ENCODE measurements around the gene ZNF787.
A peak's percentile ranks its signal among the peaks of the same experiment; 100 is the strongest.
"Not testable (repeated sequence)": the region's sequence is repeated elsewhere in the genome, so short reads cannot be mapped to it uniquely, and the experiment has no call there.

Gene ZNF787

GRCh38 chr19:56150358-56150757 lies 29.3 kb upstream of the ZNF787 start:
- FAIRE-seq, result no peak
- TF ChIP-seq POLR2A (IDR thresholded peaks at IDR 0.05; ENCODE audit: low read depth, low read length), result no peak
- no peak for DNase-seq (ENCODE audit: insufficient read length, low spot score)

- DNase-seq (ENCODE audit: insufficient read length, low spot score) (no peak), FAIRE-seq (no peak)
- TF ChIP-seq POLR2A (IDR thresholded peaks at IDR 0.05; ENCODE audit: low read depth, low read length), result no peak
These were observed 28.6 kb upstream of the ZNF787 start for GRCh38 chr19:56149656-56150038.

GRCh38 chr19:56148955-56149655 lies 28.0 kb upstream of the ZNF787 start:
- DNase-seq (ENCODE audit: insufficient read length, low spot score); FAIRE-seq: not testable (repeated sequence)

- no peak for FAIRE-seq
- no peak for DNase-seq (ENCODE audit: insufficient read length, low spot score)
These were observed 27.0 kb upstream of the ZNF787 start for GRCh38 chr19:56148096-56148495.

DNA sequence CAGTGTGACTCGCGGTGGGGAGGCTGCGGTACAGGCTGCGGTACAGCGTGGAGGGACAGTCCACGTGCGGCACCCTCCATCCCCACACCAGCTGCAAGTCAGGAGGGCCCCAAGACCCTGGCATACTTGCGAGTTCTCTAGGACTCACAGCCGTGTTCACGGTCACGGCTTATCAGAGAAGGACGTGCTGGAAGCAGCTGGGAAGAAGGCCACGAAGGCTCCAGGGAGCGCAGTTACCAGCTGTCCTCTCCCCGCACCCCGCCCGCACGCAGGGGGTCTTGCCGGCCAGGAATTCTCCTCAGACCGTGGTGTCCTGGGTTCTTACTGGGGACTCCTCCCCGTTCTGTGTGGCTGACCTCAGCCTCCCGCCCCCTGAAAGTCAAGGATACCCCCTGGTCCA lies 26.2 kb upstream of the ZNF787 start:
- no peak for FAIRE-seq
- no peak for DNase-seq (ENCODE audit: insufficient read length, low spot score)
- no peak for TF ChIP-seq POLR2A (IDR thresholded peaks at IDR 0.05; ENCODE audit: low read depth, low read length)

More at GRCh38 chr19:56148096-56148495, 27.0 kb upstream of the ZNF787 start:
- TF ChIP-seq POLR2A (IDR thresholded peaks at IDR 0.05; ENCODE audit: low read depth, low read length), result no peak

DNA sequence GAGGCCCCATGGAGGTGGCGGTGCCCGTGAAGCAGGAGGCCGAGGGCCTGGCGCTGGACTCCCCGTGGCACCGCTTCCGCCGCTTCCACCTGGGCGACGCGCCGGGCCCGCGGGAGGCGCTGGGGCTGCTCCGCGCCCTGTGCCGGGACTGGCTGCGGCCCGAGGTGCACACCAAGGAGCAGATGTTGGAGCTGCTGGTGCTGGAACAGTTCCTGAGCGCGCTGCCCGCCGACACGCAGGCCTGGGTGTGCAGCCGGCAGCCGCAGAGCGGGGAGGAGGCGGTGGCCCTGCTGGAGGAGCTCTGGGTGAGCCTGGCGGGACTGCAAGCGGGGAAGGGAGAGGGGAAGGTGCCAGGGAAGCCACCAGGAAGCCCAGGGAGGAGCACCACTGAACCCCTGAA lies 25.8 kb upstream of the ZNF787 start:
- FAIRE-seq (no peak), DNase-seq (ENCODE audit: insufficient read length, low spot score) (no peak)
- no peak for TF ChIP-seq POLR2A (IDR thresholded peaks at IDR 0.05; ENCODE audit: low read depth, low read length)

DNA sequence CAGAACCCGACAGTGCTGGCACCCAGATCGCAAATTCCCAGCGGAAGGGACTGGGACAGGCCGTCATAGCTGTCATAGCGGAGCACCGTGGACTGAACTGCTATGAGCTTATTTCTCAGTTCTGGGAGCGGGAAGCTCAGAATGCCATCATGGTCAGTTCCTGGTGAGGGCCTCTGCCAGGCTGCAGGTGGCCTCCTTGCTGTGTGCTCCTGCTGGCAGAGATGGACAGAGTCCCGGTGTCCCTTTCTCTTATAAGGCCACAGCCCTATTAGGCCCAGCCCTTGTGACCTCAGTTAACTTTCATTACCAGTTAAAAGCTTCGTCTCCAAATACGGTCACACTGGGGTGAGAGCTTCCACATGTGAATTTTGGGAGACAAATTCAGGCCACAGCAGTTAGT lies 24.6 kb upstream of the ZNF787 start:
- TF ChIP-seq POLR2A (IDR thresholded peaks at IDR 0.05; ENCODE audit: low read depth, low read length), result no peak
- no peak for DNase-seq (ENCODE audit: insufficient read length, low spot score)
- FAIRE-seq, result no peak

DNA sequence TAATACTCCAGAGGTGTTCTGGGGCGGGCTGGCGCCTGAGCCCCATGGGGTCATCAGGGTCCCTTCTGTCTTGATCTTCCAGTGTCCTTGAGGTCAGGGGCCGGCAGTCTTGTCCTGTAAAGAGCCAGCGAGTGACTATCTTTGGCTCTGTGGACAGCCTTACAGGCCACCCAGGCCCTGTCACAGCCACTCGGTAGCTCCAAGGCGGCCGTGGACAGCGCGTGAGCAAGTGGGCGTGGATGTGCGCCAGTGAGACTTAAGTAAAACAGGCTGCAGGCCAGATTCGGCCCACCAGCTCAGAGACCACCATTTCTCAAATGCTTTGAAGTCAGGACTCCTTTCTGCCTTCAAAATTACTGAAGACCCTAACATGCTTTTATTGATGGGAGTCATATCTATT lies 23.7 kb upstream of the ZNF787 start:
- DNase-seq (ENCODE audit: insufficient read length, low spot score), result no peak
- no peak for FAIRE-seq
- no peak for TF ChIP-seq POLR2A (IDR thresholded peaks at IDR 0.05; ENCODE audit: low read depth, low read length)

DNA sequence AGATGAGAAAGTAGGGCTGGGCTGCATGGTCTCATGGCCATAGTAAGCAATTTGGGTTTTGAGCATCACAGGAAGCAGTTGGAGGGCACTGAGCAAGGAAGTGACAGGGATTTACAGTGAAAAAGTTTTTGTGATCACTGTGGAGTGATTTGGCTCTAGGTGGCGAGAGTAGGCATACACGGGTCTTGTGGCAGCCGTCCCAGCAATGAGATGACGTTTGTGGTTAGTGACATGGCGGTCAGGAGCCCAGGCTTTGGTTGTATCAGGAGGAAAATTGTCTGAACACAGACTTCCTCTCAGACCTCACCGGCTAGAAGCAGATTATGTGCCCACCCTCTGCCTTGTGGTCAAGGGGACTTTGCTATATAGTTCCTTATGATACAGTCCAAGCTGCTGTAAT lies 23.3 kb upstream of the ZNF787 start:
- FAIRE-seq, result no peak
- no peak for DNase-seq (ENCODE audit: insufficient read length, low spot score)
- no peak for TF ChIP-seq POLR2A (IDR thresholded peaks at IDR 0.05; ENCODE audit: low read depth, low read length)

DNA sequence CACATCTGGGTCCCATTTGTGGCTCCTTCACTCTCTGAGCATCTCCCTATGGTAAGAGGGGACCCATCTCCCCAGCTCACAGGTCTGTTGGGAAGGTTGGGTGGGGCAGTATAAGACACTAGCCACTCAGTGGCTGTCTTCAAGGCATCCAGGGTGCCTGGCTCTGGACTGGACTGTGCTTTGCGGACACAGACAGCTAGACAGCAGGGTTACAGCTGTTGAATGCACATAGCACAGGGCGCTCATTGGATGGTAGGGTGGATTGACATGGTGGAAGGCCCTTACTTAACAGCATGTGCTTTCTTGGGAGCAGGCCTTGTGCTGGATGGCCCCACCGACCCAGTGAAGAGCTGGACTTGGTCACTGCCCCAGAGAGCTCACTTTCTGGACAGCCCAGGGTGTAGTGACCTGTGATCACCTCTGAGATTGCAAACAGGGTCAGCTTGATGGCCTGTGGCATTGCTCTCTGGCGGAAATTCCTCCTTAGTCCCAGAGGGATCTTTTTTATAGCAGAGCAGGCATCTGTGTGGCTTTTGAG lies 21.9 kb upstream of the ZNF787 start:
- no peak for TF ChIP-seq POLR2A (IDR thresholded peaks at IDR 0.05; ENCODE audit: low read depth, low read length)
- no peak for FAIRE-seq
- no peak for DNase-seq (ENCODE audit: insufficient read length, low spot score)

DNA sequence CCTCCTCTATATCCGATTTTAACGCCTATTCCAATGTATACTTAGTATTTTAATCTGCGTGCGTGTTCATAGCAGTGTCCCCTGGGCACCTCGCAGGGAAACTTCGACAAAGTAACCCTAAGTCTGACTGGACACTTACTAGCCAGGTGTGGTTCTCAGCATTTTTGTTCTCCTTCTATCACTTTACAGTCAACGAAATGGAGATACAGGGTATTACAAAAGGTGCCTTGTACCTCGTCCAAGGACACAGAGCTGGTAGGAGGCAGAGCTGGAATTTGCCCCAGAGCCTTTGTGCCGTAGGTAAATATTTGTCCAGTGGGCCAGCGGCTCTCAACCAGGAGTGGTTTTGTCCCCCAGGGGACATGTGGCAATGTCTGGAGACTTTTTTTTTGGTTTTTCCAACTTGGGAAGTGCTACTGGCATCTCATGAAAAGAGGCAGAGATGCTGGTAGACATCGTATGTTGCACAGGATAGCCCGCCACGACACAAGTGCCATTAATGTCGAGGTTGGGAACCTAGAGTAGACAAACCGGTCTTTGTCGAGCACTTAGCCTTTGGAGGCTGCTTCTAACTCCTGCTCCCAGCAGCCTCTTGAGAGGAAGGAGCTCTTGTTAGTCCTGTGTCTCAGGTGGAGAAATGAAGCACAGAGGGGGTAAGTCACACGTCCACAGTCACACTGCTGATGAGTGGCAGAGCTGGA lies 21.1 kb upstream of the ZNF787 start:
- FAIRE-seq, result no peak
- no peak for TF ChIP-seq POLR2A (IDR thresholded peaks at IDR 0.05; ENCODE audit: low read depth, low read length)
- DNase-seq (ENCODE audit: insufficient read length, low spot score), result no peak

GRCh38 chr19:56141417-56141993 lies 20.4 kb upstream of the ZNF787 start:
- no peak for FAIRE-seq
- TF ChIP-seq POLR2A (IDR thresholded peaks at IDR 0.05; ENCODE audit: low read depth, low read length), result no peak
- no peak for DNase-seq (ENCODE audit: insufficient read length, low spot score)

DNA sequence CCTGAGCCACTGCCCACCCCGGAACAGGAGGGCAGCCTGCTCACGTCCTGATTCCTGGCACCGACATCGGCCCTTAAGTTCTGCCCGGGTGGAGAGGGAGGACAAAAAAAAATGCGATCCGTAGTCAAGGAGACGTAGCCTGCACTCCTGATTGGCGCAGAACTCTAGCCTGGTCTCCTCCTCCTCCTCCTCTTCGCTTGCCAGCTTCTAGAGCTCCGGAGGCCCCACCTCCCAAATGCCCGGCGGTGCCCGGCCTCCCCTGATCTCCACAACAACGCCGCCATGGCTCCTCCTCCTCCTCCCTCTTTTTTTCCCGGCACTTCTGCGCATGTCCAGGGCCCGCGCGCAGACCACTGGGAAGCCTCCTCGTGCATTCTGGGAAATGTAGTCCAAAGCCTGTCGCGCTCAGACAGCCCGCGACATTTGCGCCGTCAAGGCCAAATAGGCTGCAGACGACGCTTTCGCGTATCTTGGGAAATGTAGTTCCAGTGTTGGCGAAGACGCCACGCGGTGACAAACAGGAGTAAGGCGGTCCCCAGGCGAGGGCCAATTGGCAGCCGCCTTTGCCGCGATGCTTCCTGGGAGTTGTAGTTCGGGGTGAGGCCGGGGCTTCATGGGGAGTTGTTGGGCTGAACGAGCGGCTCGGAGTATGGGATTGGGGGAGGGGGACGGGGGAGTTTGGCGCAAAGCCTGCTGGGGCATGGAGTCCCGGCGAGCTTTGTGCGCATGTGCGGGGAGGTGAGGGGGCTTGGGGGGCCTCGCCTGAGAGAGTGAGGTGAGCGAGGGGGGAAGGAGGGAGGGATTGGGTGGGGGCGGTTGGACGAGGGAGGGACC lies 19.7 kb upstream of the ZNF787 start, which contains the start of gene ZNF444:
Gene ZNF444, plus strand, starts transcription at position 705 of the 834 bp plus-strand sequence. CDS start 5,625 bp downstream, outside the sequence.
- peak; percentile 81 for TF ChIP-seq POLR2A (IDR thresholded peaks at IDR 0.05; ENCODE audit: low read depth, low read length)
- FAIRE-seq (peak; percentile 38), DNase-seq (ENCODE audit: insufficient read length, low spot score) (peak; percentile 100)
